Activated B cell treated with CpG ODN at 0.5 μM for 24 hours (primary cell): Measurements from ENCODE around the gene SLC8A2. TPM values are rescaled to one million over a fixed set of nuclear protein-coding genes. Genes with fewer than 3 reads are reported as not detected.

Source experiments
- ATAC-seq: fragments of 200-7000 bp; cut with Tn5 transposase; one replicate; pipeline ENCODE4 v1.10.0; 2021; ENCODE audit warnings: low read depth, mild to moderate bottlenecking, moderate library complexity
- CTCF ChIA-PET: fragments of 350-600 bp; sonication (Branson Sonifier 250); formaldehyde crosslinking; loops from one replicate; lab custom pipeline; 2021; ENCODE audit warnings: antibody characterized with exemption; lab: Charles Lee
- POLR2A ChIA-PET: fragments of 350-600 bp; sonication (Branson Sonifier 250); formaldehyde crosslinking; loops from one replicate; lab custom pipeline; 2021; ENCODE audit warnings: antibody characterized with exemption; lab: Charles Lee
- DNase-seq: peaks from one replicate; pipeline ENCODE4 v3.0.0; 2022
- H3K27ac Mint-ChIP-seq: one replicate; pipeline ENCODE4 v1.8.0; 2020; ENCODE audit warnings: mixed read lengths
- H3K27me3 Mint-ChIP-seq: one replicate; pipeline ENCODE4 v1.8.0; 2021; ENCODE audit warnings: mixed read lengths
- H3K36me3 Mint-ChIP-seq: one replicate; pipeline ENCODE4 v1.8.0; 2021; ENCODE audit warnings: low read depth, mixed read lengths
- H3K4me1 Mint-ChIP-seq: one replicate; pipeline ENCODE4 v1.8.0; 2021; ENCODE audit warnings: mixed read lengths
- H3K4me3 Mint-ChIP-seq: one replicate; pipeline ENCODE4 v1.8.0; 2020; ENCODE audit warnings: mild to moderate bottlenecking, mixed read lengths
- H3K9me3 Mint-ChIP-seq: one replicate; pipeline ENCODE4 v1.8.0; 2020; ENCODE audit warnings: mixed read lengths
- CTCF ChIP-seq: fragments of 200-600 bp; IDR thresholded peaks from one replicate; pipeline ENCODE4 v1.8.0; 2022; ENCODE audit warnings: antibody characterized with exemption, mild to moderate bottlenecking
- intact Hi-C: fragments of 100-400 bp; cut with micrococcal nuclease; formaldehyde crosslinking; loops from one replicate; pipeline ENCODE4 v1.15.1; 2024
- total RNA-seq: library from RNA; stranded (reverse); gene quantifications from 2 replicates; pipeline ENCODE4 v1.2.3, GENCODE V29; 2022

SLC8A2 gene
- total RNA-seq, 1 donor from 2014 or later = not detected

GRCh38 chr19:47505506-47505905 is 33.8 kb upstream of the SLC8A2 start:
- ChIA-PET CTCF (no interaction called here), POLR2A (no interaction called here)
- H3K4me3 Mint-ChIP-seq = no peak overlapping the region
- no peaks in the 10 kb centered on the region for H3K27me3 Mint-ChIP-seq
- intact Hi-C loops = no loop called here
- peaks cover 8% of the 10 kb centered on the region for H3K4me1 Mint-ChIP-seq
- H3K27ac Mint-ChIP-seq = no peak overlapping the region
- TF ChIP-seq CTCF = no peak
- peaks cover 48% of the 10 kb centered on the region for H3K36me3 Mint-ChIP-seq
- H3K9me3 Mint-ChIP-seq = no peaks in the 10 kb centered on the region
- no peak for ATAC-seq
- no peak for DNase-seq

GRCh38 chr19:47503826-47504150 is 32.1 kb upstream of the SLC8A2 start:
- no peak for DNase-seq
- no peak for TF ChIP-seq CTCF
- Mint-ChIP-seq H3K27me3 (no peaks in the 10 kb centered on the region), H3K4me3 (no peak overlapping the region), H3K36me3 (peaks cover 56% of the 10 kb centered on the region), H3K27ac (no peak overlapping the region), H3K9me3 (no peaks in the 10 kb centered on the region), H3K4me1 (no peaks in the 10 kb centered on the region)
- no peak for ATAC-seq
- POLR2A ChIA-PET = interaction anchor here (0.7 kb wide), 1 partner anchor 9 kb away, joined by 3 read pairs; no protein-coding TSS in a partner anchor
- CTCF ChIA-PET = no interaction called here
- intact Hi-C loops = no loop called here

- intact Hi-C loops = no loop called here
- Mint-ChIP-seq H3K9me3 (no peaks in the 10 kb centered on the region), H3K36me3 (peaks cover 60% of the 10 kb centered on the region), H3K27ac (no peak overlapping the region), H3K27me3 (no peaks in the 10 kb centered on the region), H3K4me1 (no peaks in the 10 kb centered on the region), H3K4me3 (no peak overlapping the region)
- no peak for ATAC-seq
- TF ChIP-seq CTCF = no peak
- no peak for DNase-seq
- ChIA-PET CTCF (interaction anchor here (1.6 kb wide), 1 partner anchor 13 kb away, joined by 4 read pairs; no protein-coding TSS in a partner anchor), POLR2A (no interaction called here)
These were observed 31.6 kb upstream of the SLC8A2 start for GRCh38 chr19:47503130-47503825.

GRCh38 chr19:47499863-47500830 is 28.5 kb upstream of the SLC8A2 start:
- ATAC-seq (no peak), DNase-seq (no peak)
- no peak overlapping the region for H3K4me3 Mint-ChIP-seq
- no peaks in the 10 kb centered on the region for H3K27me3 Mint-ChIP-seq
- intact Hi-C loops = no loop called here
- no peak overlapping the region for H3K27ac Mint-ChIP-seq
- H3K4me1 Mint-ChIP-seq = no peaks in the 10 kb centered on the region
- peaks cover 68% of the 10 kb centered on the region for H3K36me3 Mint-ChIP-seq
- no peak for TF ChIP-seq CTCF
- POLR2A ChIA-PET = interaction anchor here (1.1 kb wide), 2 partner anchors 9 to 15 kb away, joined by 4 read pairs; partner anchors contain the start of gene NAPA
- CTCF ChIA-PET = no interaction called here
- H3K9me3 Mint-ChIP-seq = no peaks in the 10 kb centered on the region

- peaks cover 65% of the 10 kb centered on the region for H3K36me3 Mint-ChIP-seq
- intact Hi-C loops = no loop called here
- ATAC-seq = no peak
- H3K4me3 Mint-ChIP-seq = no peak overlapping the region
- no peak for TF ChIP-seq CTCF
- no peaks in the 10 kb centered on the region for H3K27me3 Mint-ChIP-seq
- no peaks in the 10 kb centered on the region for H3K9me3 Mint-ChIP-seq
- ChIA-PET CTCF (no interaction called here), POLR2A (interaction anchor here (0.9 kb wide), 1 partner anchor 16 kb away, joined by 4 read pairs; no protein-coding TSS in a partner anchor)
- no peaks in the 10 kb centered on the region for H3K4me1 Mint-ChIP-seq
- no peak for DNase-seq
- H3K27ac Mint-ChIP-seq = no peak overlapping the region
These were observed 27.7 kb upstream of the SLC8A2 start for GRCh38 chr19:47499371-47499770.
